ENCODE results near the gene CAMK1. TPM values are rescaled to one million over a fixed set of nuclear protein-coding genes. Genes with fewer than 3 reads are reported as not detected.

CAMK1 gene
- total and polyA plus RNA-seq, 2 donors (not counting 3 experiments of a cell fraction or from before 2014, with no cell fraction given) = 23.5 to 28.4 TPM

DNA sequence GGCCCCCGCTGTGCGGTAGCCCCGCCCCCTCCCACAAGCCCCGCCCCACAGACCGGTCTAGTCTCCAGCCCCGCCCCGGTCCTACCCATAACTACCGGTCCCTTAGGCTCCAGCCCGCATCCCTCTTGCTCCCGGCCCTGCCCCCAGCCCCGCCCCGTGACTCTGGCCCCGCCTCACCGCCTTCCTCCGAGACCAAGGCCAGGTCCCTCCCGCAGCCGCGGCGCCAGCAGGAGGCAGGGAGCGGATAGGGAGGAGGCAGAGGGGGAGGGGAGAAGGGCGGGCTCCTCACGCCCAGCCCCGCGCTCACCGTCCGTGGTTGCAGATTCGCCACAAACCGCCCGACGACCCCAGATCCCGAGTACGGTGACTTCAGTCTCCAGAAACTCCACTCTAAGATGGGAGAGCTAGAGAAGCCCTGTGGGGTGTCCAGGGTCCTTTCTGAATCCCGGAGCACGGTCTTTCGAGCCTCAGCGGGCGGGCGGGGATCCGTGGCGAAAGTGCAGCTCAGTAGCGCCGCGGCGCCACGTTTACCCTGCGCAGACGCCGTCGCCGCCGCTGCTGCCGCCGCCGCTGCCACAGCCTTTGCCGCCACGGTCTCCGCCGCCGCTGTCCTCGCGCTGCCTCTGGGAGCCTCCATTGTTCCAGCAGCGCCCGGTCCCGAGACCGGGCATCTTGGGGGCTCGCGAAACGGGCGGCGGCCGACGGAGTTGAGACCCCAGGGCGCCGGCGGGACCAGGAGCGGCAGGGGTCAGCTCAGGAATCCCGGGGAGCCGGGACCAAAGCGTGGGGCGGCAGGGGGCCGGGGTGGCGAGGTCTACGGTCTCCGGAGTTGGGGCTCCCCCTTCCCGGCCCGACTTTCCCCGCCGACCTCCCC, 38.3 kb downstream of the CAMK1 start, which contains the start of gene BRPF1:
Gene BRPF1, plus strand, starts transcription at position 530 of the 874 bp plus-strand sequence. CDS start 2,406 bp downstream, outside the sequence.
- H3K79me2 ChIP-seq (ENCODE audit: control insufficient read depth, insufficient read depth, low read length) = peaks cover 34% of the 10 kb centered on the region
- TF ChIP-seq EZH2 (IDR thresholded peaks at IDR 0.05; ENCODE audit: borderline replicate concordance, low read depth, low read length, severe bottlenecking) (no peak), POLR2AphosphoS5 (IDR thresholded peaks at IDR 0.05; ENCODE audit: insufficient read depth, low read depth, low read length) (peak; percentile 77), GATA2 (IDR thresholded peaks at IDR 0.05; ENCODE audit: insufficient read depth, insufficient read length, low read depth, low read length) (no peak), MYC (IDR thresholded peaks at IDR 0.05; ENCODE audit: low read depth, low read length) (peak; percentile 17), FOS (IDR thresholded peaks at IDR 0.05; ENCODE audit: borderline replicate concordance, insufficient read depth, low read length) (no peak)
- TF ChIP-seq, protein P1, sequence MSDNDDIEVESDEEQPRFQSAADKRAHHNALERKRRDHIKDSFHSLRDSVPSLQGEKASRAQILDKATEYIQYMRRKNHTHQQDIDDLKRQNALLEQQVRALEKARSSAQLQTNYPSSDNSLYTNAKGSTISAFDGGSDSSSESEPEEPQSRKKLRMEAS (IDR thresholded peaks at IDR 0.05; ENCODE audit: insufficient read depth, insufficient read length) = peak; percentile 2
- TF ChIP-seq, protein P2, sequence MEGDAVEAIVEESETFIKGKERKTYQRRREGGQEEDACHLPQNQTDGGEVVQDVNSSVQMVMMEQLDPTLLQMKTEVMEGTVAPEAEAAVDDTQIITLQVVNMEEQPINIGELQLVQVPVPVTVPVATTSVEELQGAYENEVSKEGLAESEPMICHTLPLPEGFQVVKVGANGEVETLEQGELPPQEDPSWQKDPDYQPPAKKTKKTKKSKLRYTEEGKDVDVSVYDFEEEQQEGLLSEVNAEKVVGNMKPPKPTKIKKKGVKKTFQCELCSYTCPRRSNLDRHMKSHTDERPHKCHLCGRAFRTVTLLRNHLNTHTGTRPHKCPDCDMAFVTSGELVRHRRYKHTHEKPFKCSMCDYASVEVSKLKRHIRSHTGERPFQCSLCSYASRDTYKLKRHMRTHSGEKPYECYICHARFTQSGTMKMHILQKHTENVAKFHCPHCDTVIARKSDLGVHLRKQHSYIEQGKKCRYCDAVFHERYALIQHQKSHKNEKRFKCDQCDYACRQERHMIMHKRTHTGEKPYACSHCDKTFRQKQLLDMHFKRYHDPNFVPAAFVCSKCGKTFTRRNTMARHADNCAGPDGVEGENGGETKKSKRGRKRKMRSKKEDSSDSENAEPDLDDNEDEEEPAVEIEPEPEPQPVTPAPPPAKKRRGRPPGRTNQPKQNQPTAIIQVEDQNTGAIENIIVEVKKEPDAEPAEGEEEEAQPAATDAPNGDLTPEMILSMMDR (IDR thresholded peaks at IDR 0.05; ENCODE audit: extremely low read depth in 1 of 2, insufficient read depth in 1 of 2, low read depth in 1 of 2, low read length in 2 of 2) = no peak
- dilution Hi-C loops (cut with MboI; ENCODE audit: extremely low pct_ligation_motif_present, low sequenced_read_pairs) (no loop called here), intact Hi-C loops (cut with micrococcal nuclease) (loop anchor here (1.0 to 2.0 kb wide), 9 partner anchors 15 to 335 kb away; partner anchors contain the start of genes CAMK1, MTMR14, OGG1 and SETD5)
- POLR2A ChIA-PET = interaction anchor here (0.7 to 1.9 kb wide), 2 partner anchors 11 to 18 kb away, joined by 3 to 7 read pairs; partner anchors contain the start of gene OGG1
- peak within 1 kb of the TSS; percentile 94 for H3K4me2 ChIP-seq (ENCODE audit: insufficient read depth, low read length)
- peaks cover 4% of the 10 kb centered on the region for H4K20me1 ChIP-seq (replicated peaks; ENCODE audit: control insufficient read depth, extremely low read depth, insufficient read depth, low read length)
- peak within 1 kb of the TSS; percentile 75 to 90 (median 86) for H3K4me3 ChIP-seq (replicated peaks in 1 of 3; ENCODE audit: insufficient read depth in 1 of 3, low read depth in 1 of 3, low read length in 3 of 3)
- CTCF ChIA-PET = interaction anchor here (0.9 to 4.5 kb wide), 6 partner anchors 11 to 335 kb away, joined by 3 to 27 read pairs (median 4); partner anchors contain the start of gene OGG1
- peak within 1 kb of the TSS; percentile 100 for H3K27ac ChIP-seq (ENCODE audit: insufficient read depth, low read depth, low read length)
- TSS peak; percentile 67 for BruUV-seq (replicated peaks)
- FAIRE-seq = peak; percentile 99
- no peaks in the 10 kb centered on the region for H3K9me3 ChIP-seq (replicated peaks; ENCODE audit: control insufficient read depth, insufficient read depth, low read length)
- peak; percentile 99 for DNase-seq (ENCODE audit: low read depth, low spot score)
- peaks cover 3 to 16% of the 10 kb centered on the region in 2 experiments for H3K36me3 ChIP-seq (ENCODE audit: control insufficient read depth in 2 of 2, extremely low read depth in 1 of 2, insufficient read depth in 2 of 2, low read length in 2 of 2)
- no peaks in the 10 kb centered on the region for H3K9me1 ChIP-seq (replicated peaks; ENCODE audit: control insufficient read depth, extremely low read depth, insufficient read depth, low read length)
- peaks cover 16% of the 10 kb centered on the region for H3K4me1 ChIP-seq (ENCODE audit: control insufficient read depth, extremely low read depth, insufficient read depth, low read length)
- peak within 1 kb of the TSS; percentile 97 for H2AFZ ChIP-seq (ENCODE audit: low read depth, low read length)
- H3K9ac ChIP-seq (replicated peaks; ENCODE audit: extremely low read depth, insufficient read depth, low read length) = peak within 1 kb of the TSS; percentile 100
- peaks cover 0 to under 1% of the 10 kb centered on the region in 2 experiments for H3K27me3 ChIP-seq (ENCODE audit: control insufficient read depth in 2 of 2, insufficient read depth in 2 of 2, low read length in 2 of 2)
